Measurements from ENCODE around the gene TIAM2.
"Not testable (repeated sequence)": the region's sequence is repeated elsewhere in the genome, so short reads cannot be mapped to it uniquely, and the experiment has no call there.

Gene TIAM2

DNA sequence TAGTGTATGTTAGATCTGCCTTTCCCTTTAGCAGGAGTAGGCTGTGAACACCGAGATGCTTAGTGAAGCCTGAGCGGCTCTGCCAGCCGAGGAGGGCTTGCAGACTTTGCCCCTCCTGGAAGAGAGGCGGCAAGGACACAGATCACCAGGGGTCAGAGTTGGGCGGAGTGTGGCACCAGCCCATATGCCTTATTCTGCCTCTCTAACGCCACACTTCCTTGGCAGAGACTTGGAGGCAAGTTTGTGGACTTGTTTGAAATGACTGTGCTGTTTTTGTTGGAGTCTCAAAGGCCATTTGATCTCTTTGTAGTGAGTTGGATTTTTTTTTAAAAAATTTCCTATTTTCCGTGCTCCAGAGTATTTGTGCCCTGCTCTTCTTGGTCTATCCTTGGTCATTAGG, 224.2 kb downstream of the TIAM2 start:
- Histone ChIP-seq H3K9ac (ENCODE audit: low read length in 2 of 2) (no peak overlapping the region), H3K9me3 (ENCODE audit: control insufficient read depth in 2 of 2, low read length in 2 of 2) (no peaks in the 10 kb centered on the region), H3K27me3 (ENCODE audit: control insufficient read depth in 1 of 2, insufficient read depth in 2 of 2, low read length in 2 of 2) (no peaks in the 10 kb centered on the region), H3K4me3 (ENCODE audit: low read length in 2 of 2) (no peak overlapping the region), H3K36me3 (ENCODE audit: control insufficient read depth in 2 of 2, insufficient read depth in 2 of 2, low read length in 2 of 2) (no peaks in the 10 kb centered on the region), H3K27ac (ENCODE audit: low read length) (no peak overlapping the region), H3K4me1 (ENCODE audit: control insufficient read depth, insufficient read depth, low read length) (peaks cover 9% of the 10 kb centered on the region)

DNA sequence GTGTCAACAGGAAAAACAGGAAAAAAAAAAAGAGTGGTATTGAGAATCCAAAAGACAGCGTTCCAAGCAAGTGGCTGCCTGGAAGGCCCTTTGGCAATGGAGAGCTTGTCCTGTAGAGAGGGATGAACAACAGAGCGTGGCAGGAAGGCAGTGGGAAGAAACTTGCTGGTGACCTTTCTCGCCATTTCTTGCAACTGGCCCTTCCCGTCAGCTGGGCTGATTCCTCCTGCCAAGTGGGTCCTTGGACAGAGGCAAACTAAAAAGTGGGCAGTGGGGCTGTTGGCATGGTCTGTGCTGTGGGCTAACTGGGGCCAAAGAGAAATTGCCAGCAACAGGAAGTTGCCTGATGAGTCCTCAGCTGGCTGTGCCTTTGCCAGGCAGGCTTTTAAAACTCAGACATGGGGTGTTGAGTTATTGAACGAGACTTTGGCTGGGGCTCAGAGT, 224.8 kb downstream of the TIAM2 start:
- Histone ChIP-seq H3K4me3 (ENCODE audit: low read length in 2 of 2) (no peak overlapping the region), H3K27me3 (ENCODE audit: control insufficient read depth in 1 of 2, insufficient read depth in 2 of 2, low read length in 2 of 2) (no peaks in the 10 kb centered on the region), H3K27ac (ENCODE audit: low read length) (peak overlapping the region; percentile 37), H3K4me1 (ENCODE audit: control insufficient read depth, insufficient read depth, low read length) (peaks cover 9% of the 10 kb centered on the region), H3K36me3 (ENCODE audit: control insufficient read depth in 2 of 2, insufficient read depth in 2 of 2, low read length in 2 of 2) (no peaks in the 10 kb centered on the region), H3K9me3 (ENCODE audit: control insufficient read depth in 2 of 2, low read length in 2 of 2) (no peaks in the 10 kb centered on the region), H3K9ac (ENCODE audit: low read length in 2 of 2) (no peak overlapping the region)

DNA sequence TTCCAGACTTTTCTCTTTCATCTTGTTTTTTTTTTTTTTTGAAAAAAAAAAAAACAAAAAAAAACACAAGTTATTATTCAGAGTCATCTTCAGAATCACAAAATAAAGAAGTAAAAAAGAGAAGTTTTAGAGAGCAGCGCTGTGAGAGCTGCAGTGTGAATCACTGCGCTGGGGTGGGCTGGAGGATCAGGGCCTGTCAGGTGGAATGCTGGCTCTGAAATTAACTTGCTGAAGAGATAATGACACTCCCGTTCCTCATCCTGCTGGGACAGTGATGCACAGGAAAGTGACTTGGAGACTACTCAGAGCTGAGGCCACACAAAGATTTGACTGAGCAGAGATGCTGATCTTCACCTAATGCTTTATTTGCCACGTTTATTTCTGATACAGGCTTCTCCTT, 226.0 kb downstream of the TIAM2 start:
- Histone ChIP-seq H3K36me3 (ENCODE audit: control insufficient read depth in 2 of 2, insufficient read depth in 2 of 2, low read length in 2 of 2) (no peaks in the 10 kb centered on the region), H3K9me3 (ENCODE audit: control insufficient read depth in 2 of 2, low read length in 2 of 2) (no peaks in the 10 kb centered on the region), H3K27me3 (ENCODE audit: control insufficient read depth in 1 of 2, insufficient read depth in 2 of 2, low read length in 2 of 2) (no peaks in the 10 kb centered on the region), H3K27ac (ENCODE audit: low read length) (no peak overlapping the region), H3K4me1 (ENCODE audit: control insufficient read depth, insufficient read depth, low read length) (peaks cover 9% of the 10 kb centered on the region), H3K9ac (ENCODE audit: low read length in 2 of 2) (no peak overlapping the region), H3K4me3 (ENCODE audit: low read length in 2 of 2) (no peak overlapping the region)

DNA sequence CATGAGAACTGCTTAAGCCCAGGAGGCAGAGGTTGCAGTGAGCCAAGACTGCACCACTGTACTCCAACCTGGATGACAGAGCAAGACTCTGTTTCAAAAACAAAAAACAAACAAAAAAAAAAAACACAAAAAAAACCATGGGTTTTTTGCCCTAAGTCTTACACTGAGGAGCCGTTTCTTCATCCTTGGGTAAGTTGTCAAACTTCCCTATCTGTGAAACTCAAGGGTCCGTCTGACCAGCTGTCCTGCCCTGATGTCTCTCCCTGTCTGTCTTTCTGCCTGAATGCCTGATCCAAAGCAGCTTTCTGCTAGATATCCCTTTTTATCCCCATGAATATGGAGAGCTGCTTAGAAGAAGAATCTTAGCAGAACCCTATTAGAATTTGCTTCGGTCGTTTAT, 227.4 kb downstream of the TIAM2 start:
- H3K4me1 ChIP-seq (ENCODE audit: control insufficient read depth, insufficient read depth, low read length) = peaks cover 9% of the 10 kb centered on the region
- H3K27me3 ChIP-seq (ENCODE audit: control insufficient read depth in 1 of 2, insufficient read depth in 2 of 2, low read length in 2 of 2) = no peaks in the 10 kb centered on the region
- no peaks in the 10 kb centered on the region for H3K9me3 ChIP-seq (ENCODE audit: control insufficient read depth in 2 of 2, low read length in 2 of 2)
- H3K36me3 ChIP-seq (ENCODE audit: control insufficient read depth in 2 of 2, insufficient read depth in 2 of 2, low read length in 2 of 2) = no peaks in the 10 kb centered on the region
- H3K27ac ChIP-seq (ENCODE audit: low read length) = no peak overlapping the region
- H3K4me3 ChIP-seq (ENCODE audit: low read length in 2 of 2) = no peak overlapping the region
- H3K9ac ChIP-seq (ENCODE audit: low read length in 2 of 2) = no peak overlapping the region

DNA sequence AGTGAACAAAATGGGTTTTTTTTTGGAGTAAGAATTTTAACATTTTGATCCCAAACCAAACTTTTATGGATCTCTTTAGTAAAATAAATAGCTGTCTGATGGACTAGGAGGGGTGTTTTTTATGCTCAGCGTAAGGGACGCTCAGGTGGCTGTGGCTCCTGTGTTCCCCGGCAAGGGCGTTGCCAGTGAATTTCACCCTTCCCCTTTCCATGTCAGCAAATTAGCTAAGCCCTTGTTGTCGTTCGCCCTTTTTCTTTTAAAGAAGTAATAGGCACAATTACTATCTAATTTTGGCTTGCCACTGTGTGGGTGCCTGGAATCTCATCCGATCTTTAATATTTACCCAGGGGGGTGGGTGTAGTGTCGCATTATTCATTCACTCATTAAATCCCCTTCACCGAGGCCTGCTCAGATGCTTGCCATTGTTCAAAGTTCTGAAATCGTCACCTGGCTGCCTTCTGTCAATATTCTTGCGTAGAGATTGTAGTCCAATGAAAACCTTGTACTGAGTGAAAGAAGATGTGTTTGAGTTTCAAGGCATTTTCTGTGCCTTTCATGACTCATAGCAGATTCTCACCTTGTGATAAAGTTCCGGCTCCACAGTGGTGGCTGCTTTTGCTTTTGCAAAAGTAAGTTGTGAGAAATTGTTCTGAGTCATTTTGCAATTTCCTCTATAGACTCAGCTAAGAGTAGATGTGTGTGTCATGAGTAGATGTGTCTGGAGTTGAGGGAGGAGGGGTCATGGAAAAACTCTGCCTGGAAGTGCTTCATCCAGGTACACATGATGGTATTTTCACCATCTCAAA, 228.7 kb downstream of the TIAM2 start:
- H3K36me3 ChIP-seq (ENCODE audit: control insufficient read depth in 2 of 2, insufficient read depth in 2 of 2, low read length in 2 of 2) = no peaks in the 10 kb centered on the region
- H3K4me3 ChIP-seq (ENCODE audit: low read length in 2 of 2) = no peak overlapping the region
- H3K4me1 ChIP-seq (ENCODE audit: control insufficient read depth, insufficient read depth, low read length) = peaks cover 22% of the 10 kb centered on the region
- H3K9me3 ChIP-seq (ENCODE audit: control insufficient read depth in 2 of 2, low read length in 2 of 2) = no peaks in the 10 kb centered on the region
- H3K9ac ChIP-seq (ENCODE audit: low read length in 2 of 2) = no peak overlapping the region
- no peak overlapping the region for H3K27ac ChIP-seq (ENCODE audit: low read length)
- H3K27me3 ChIP-seq (ENCODE audit: control insufficient read depth in 1 of 2, insufficient read depth in 2 of 2, low read length in 2 of 2) = no peaks in the 10 kb centered on the region

DNA sequence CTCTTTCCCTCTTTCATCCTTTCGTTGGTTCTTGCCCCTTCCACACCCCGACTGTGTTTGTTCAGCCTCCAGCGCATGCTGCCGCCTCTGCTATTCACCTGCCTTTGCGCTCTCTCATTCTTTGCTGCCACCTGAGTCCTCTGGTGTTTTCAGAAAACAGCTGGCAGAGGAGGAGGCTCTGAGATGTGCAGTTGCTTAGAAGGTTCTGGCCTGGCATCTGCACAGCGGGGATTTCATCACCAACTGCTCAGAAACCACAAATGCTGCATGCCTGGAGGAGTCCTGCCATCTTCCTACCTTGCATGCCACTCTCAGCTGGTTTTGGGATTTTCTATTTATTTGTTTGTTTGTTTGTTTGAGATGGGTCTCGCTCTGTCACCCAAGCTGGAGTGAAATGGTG, 229.5 kb downstream of the TIAM2 start:
- Histone ChIP-seq H3K4me1 (ENCODE audit: control insufficient read depth, insufficient read depth, low read length) (peaks cover 25% of the 10 kb centered on the region), H3K36me3 (ENCODE audit: control insufficient read depth in 2 of 2, insufficient read depth in 2 of 2, low read length in 2 of 2) (no peaks in the 10 kb centered on the region), H3K27me3 (ENCODE audit: control insufficient read depth in 1 of 2, insufficient read depth in 2 of 2, low read length in 2 of 2) (no peaks in the 10 kb centered on the region), H3K9me3 (ENCODE audit: control insufficient read depth in 2 of 2, low read length in 2 of 2) (no peaks in the 10 kb centered on the region), H3K4me3 (ENCODE audit: low read length in 2 of 2) (no peak overlapping the region), H3K9ac (ENCODE audit: low read length in 2 of 2) (no peak overlapping the region), H3K27ac (ENCODE audit: low read length) (no peak overlapping the region)

DNA sequence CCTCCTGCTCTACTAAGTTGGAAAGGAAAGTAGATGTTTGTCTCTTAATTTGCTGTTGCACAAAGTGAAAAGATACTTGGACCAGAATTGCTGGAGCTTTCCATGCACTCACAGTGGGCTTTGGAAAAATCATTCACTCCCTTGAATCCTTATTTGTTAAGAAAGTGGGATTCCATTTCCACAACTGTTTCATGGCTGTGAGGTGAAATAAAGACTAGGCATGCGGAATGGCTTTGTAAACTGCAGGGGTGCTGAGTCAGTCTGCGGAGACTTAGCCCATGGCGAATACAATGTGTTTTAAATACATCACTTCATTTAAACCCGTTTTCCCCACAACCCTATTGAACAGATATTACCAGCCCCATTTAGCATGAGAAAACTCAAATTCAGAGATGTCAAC, 231.9 kb downstream of the TIAM2 start:
- H3K27ac ChIP-seq (ENCODE audit: low read length) = no peak overlapping the region
- H3K36me3 ChIP-seq (ENCODE audit: control insufficient read depth in 2 of 2, insufficient read depth in 2 of 2, low read length in 2 of 2) = no peaks in the 10 kb centered on the region
- H3K4me3 ChIP-seq (ENCODE audit: low read length in 2 of 2) = no peak overlapping the region
- H3K9ac ChIP-seq (ENCODE audit: low read length in 2 of 2) = no peak overlapping the region
- peaks cover 17% of the 10 kb centered on the region for H3K4me1 ChIP-seq (ENCODE audit: control insufficient read depth, insufficient read depth, low read length)
- H3K9me3 ChIP-seq (ENCODE audit: control insufficient read depth in 2 of 2, low read length in 2 of 2) = no peaks in the 10 kb centered on the region
- no peaks in the 10 kb centered on the region for H3K27me3 ChIP-seq (ENCODE audit: control insufficient read depth in 1 of 2, insufficient read depth in 2 of 2, low read length in 2 of 2)

DNA sequence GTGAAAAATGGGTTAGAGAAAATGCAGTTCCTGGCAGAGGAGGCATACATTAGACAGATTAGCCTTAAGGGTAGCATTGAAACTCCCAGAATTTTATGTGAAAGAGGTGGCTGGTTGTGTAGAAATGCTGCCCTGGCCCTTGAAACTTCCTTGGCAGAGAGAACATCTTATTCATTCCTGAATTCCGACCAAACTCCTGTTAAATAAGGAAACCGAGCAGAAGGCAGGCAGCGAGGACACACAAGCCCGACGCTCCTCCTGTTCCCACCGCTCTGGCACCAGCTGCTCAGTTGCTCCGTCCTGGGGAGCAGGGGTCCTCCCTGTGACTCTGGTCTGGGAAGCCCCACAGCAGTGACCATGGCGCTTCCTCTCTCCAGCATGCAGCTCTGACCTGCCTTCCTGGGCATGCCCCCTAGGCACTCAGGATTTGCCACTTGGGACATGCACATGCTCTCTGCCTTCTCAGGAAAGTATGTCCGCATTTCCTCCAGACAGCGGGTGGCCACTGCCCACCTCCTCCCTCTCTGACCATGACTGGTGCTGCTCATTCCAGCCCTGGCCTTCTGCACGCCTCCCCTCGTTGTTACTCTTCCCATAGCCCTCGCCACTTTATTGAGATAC, 233.5 kb downstream of the TIAM2 start:
- H3K9ac ChIP-seq (ENCODE audit: low read length in 2 of 2) = peak overlapping the region in 1 of 2 donors; percentile 21
- no peaks in the 10 kb centered on the region for H3K27me3 ChIP-seq (ENCODE audit: control insufficient read depth in 1 of 2, insufficient read depth in 2 of 2, low read length in 2 of 2)
- H3K4me3 ChIP-seq (ENCODE audit: low read length in 2 of 2) = peak overlapping the region; percentile 54 to 55
- no peaks in the 10 kb centered on the region for H3K36me3 ChIP-seq (ENCODE audit: control insufficient read depth in 2 of 2, insufficient read depth in 2 of 2, low read length in 2 of 2)
- no peaks in the 10 kb centered on the region for H3K9me3 ChIP-seq (ENCODE audit: control insufficient read depth in 2 of 2, low read length in 2 of 2)
- peaks cover 26% of the 10 kb centered on the region for H3K4me1 ChIP-seq (ENCODE audit: control insufficient read depth, insufficient read depth, low read length)
- peak overlapping the region; percentile 31 for H3K27ac ChIP-seq (ENCODE audit: low read length)

DNA sequence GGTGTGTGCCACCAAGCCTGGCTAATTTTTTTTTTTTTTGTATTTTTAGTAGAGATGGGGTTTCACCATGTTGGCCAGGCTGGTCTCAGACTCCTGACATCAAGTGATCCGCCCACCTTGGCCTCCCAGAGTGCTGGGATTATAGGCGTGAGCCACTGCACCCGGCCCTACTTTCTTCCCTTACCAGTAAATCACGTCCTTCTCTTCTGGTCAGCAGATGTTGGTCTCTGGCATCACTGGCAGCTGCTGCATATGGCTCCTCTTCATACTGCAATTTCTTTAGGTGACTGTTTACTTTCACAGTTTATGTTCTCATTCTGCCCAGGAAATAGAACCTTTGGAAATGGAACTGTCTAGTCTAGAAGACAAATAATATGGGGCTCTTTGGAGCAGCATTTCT, 235.9 kb downstream of the TIAM2 start:
- H3K9ac ChIP-seq (ENCODE audit: low read length in 2 of 2); H3K36me3 ChIP-seq (ENCODE audit: control insufficient read depth in 2 of 2, insufficient read depth in 2 of 2, low read length in 2 of 2); H3K27me3 ChIP-seq (ENCODE audit: control insufficient read depth in 1 of 2, insufficient read depth in 2 of 2, low read length in 2 of 2); H3K27ac ChIP-seq (ENCODE audit: low read length); H3K9me3 ChIP-seq (ENCODE audit: control insufficient read depth in 2 of 2, low read length in 2 of 2); H3K4me3 ChIP-seq (ENCODE audit: low read length in 2 of 2): not testable (repeated sequence)
- H3K4me1 ChIP-seq (ENCODE audit: control insufficient read depth, insufficient read depth, low read length) = peaks cover 33% of the 10 kb centered on the region

DNA sequence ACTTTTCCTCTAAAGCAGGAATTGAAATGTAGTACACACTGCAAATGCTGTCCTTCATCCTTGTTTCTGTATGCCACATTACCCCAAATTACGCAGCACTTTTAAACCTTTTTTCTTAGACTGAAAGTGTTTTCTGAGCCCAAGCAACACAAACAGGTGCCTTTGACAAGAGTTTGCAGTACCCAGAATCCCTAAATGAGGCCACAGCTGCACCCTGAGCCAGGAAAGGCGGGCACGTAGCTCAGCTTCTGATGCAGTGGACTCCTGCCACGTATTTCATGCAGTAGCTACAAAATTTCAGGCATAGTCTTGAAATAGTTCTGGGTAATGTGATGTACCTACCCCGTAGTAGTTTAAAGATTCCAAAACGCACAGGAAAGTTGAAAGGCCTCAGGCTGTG, 237.7 kb downstream of the TIAM2 start:
- Histone ChIP-seq H3K27me3 (ENCODE audit: control insufficient read depth in 1 of 2, insufficient read depth in 2 of 2, low read length in 2 of 2) (no peaks in the 10 kb centered on the region), H3K27ac (ENCODE audit: low read length) (no peak overlapping the region), H3K9me3 (ENCODE audit: control insufficient read depth in 2 of 2, low read length in 2 of 2) (no peaks in the 10 kb centered on the region)

DNA sequence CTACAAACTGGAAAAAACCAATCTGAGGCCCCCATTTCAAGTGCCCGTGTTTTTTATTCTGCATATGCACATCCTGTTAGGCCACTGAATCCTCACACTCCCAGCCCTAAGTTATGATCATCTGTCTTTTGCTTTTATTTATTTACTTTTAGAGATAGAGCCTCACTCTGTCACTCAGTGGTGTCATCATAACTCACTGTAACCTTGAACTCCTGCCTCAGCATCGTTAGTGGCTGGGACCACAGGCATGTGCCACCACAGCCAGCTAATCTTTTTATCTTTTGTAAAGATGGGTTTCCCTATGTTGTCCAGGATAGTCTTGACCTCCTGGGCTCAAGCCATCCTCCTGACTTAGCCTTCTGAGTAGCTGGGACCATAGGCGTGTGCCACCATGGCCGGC, 239.1 kb downstream of the TIAM2 start:
- H3K27ac ChIP-seq (ENCODE audit: low read length) = no peak overlapping the region
- no peak overlapping the region for H3K9ac ChIP-seq (ENCODE audit: low read length in 2 of 2)
- H3K4me3 ChIP-seq (ENCODE audit: low read length in 2 of 2) = no peak overlapping the region

More for the DNA sequence above, 237.7 kb downstream of the TIAM2 start:
- H3K4me1 ChIP-seq (ENCODE audit: control insufficient read depth, insufficient read depth, low read length) = peaks cover 30% of the 10 kb centered on the region
- no peak overlapping the region for H3K9ac ChIP-seq (ENCODE audit: low read length in 2 of 2)
- H3K4me3 ChIP-seq (ENCODE audit: low read length in 2 of 2) = no peak overlapping the region
- no peaks in the 10 kb centered on the region for H3K36me3 ChIP-seq (ENCODE audit: control insufficient read depth in 2 of 2, insufficient read depth in 2 of 2, low read length in 2 of 2)

More for the DNA sequence above, 239.1 kb downstream of the TIAM2 start:
- no peaks in the 10 kb centered on the region for H3K9me3 ChIP-seq (ENCODE audit: control insufficient read depth in 2 of 2, low read length in 2 of 2)
- peaks cover 17% of the 10 kb centered on the region for H3K4me1 ChIP-seq (ENCODE audit: control insufficient read depth, insufficient read depth, low read length)
- no peaks in the 10 kb centered on the region for H3K36me3 ChIP-seq (ENCODE audit: control insufficient read depth in 2 of 2, insufficient read depth in 2 of 2, low read length in 2 of 2)
- no peaks in the 10 kb centered on the region for H3K27me3 ChIP-seq (ENCODE audit: control insufficient read depth in 1 of 2, insufficient read depth in 2 of 2, low read length in 2 of 2)
